HepG2 (cell line): ENCODE measurements around the gene TMEM80. TPM values are rescaled to one million over a fixed set of nuclear protein-coding genes. Genes with fewer than 3 reads are reported as not detected.
A peak's percentile ranks its signal among the peaks of the same experiment; 100 is the strongest.

Experiments
- ARID4A ChIP-seq: sonication (generic); formaldehyde crosslinking; IDR thresholded peaks from 2 replicates; pipeline ENCODE4 v1.5.0; 2020; ENCODE audit warnings: mild to moderate bottlenecking, missing genetic modification reagents, borderline replicate concordance
- ATF7-NPFF ChIP-seq: sonication (generic); formaldehyde crosslinking; IDR thresholded peaks from 2 replicates; pipeline ENCODE4 v1.8.1; 2023; ENCODE audit warnings: mild to moderate bottlenecking, low read depth, missing genetic modification reagents, moderate library complexity
- ATM ChIP-seq: fragments of 450-650 bp; IDR thresholded peaks from 2 replicates; pipeline ENCODE4 v1.7.1; 2017; ENCODE audit warnings: mild to moderate bottlenecking, borderline replicate concordance
- BCLAF1 ChIP-seq: fragments of 450-650 bp; IDR thresholded peaks from 2 replicates; pipeline ENCODE4 v1.6.1; 2017; ENCODE audit warnings: mild to moderate bottlenecking
- BRCA1 ChIP-seq: sonication (generic); formaldehyde crosslinking; IDR thresholded peaks from 2 replicates; pipeline ENCODE4 v1.4.0; 2020; ENCODE audit warnings: missing genetic modification reagents
- FOXJ3 ChIP-seq: sonication (generic); formaldehyde crosslinking; IDR thresholded peaks from 2 replicates; pipeline ENCODE4 v1.4.0; 2020; ENCODE audit warnings: missing genetic modification reagents, mild to moderate bottlenecking, borderline replicate concordance
- GTF3A ChIP-seq: sonication (generic); formaldehyde crosslinking; conservative IDR thresholded peaks from 2 replicates; pipeline ENCODE4 v1.4.0; 2020; ENCODE audit warnings: mild to moderate bottlenecking, missing genetic modification reagents
- MTERF4 ChIP-seq: sonication (generic); formaldehyde crosslinking; IDR thresholded peaks from 2 replicates; pipeline ENCODE4 v1.8.0; 2023; ENCODE audit warnings: mild to moderate bottlenecking, missing genetic modification reagents
- MXD4 ChIP-seq: IDR thresholded peaks from 2 replicates; pipeline ENCODE4 v1.6.1; 2016; ENCODE audit warnings: mild to moderate bottlenecking, missing biosample characterization, missing genetic modification reagents
- PHF5A ChIP-seq: IDR thresholded peaks from one replicate; pipeline ENCODE4 v1.6.1; 2018; ENCODE audit warnings: low read depth, missing genetic modification reagents; ENCODE audit not compliant: unreplicated experiment
- PRDM4 ChIP-seq: sonication (generic); formaldehyde crosslinking; IDR thresholded peaks from 2 replicates; pipeline ENCODE4 v1.9.0; 2021; ENCODE audit warnings: missing genetic modification reagents, borderline replicate concordance
- RXRA ChIP-seq: sonication (generic); formaldehyde crosslinking; IDR thresholded peaks from 2 replicates; pipeline ENCODE4 v1.5.1; 2020; ENCODE audit warnings: missing genetic modification reagents
- SYNCRIP ChIP-seq: fragments of 200-400 bp; formaldehyde crosslinking; IDR thresholded peaks from 2 replicates; pipeline ENCODE4 v1.6.1; 2018; ENCODE audit warnings: mild to moderate bottlenecking, low read depth, low read length; ENCODE audit not compliant: insufficient read depth
- ZGPAT ChIP-seq: IDR thresholded peaks from 2 replicates; pipeline ENCODE4 v1.6.1; 2016; ENCODE audit warnings: mild to moderate bottlenecking
- ZMYM3 ChIP-seq: sonication (generic); formaldehyde crosslinking; IDR thresholded peaks from 2 replicates; pipeline ENCODE4 v1.5.1; 2020; ENCODE audit warnings: mild to moderate bottlenecking, missing genetic modification reagents
- ZNF12 ChIP-seq: sonication (generic); formaldehyde crosslinking; IDR thresholded peaks from 2 replicates; pipeline ENCODE4 v1.5.0; 2020; ENCODE audit warnings: missing genetic modification reagents
- polyA plus RNA-seq, 8 experiments: library from polyadenylated mRNA; depleted of rRNA in 3 of 8; stranded (reverse) in 7 of 8; unstranded in 1 of 8; fragments of >200 nt; fragmentation: Illumina TruSeq in 4 of 8; extraction: Trizol in 4 of 8; gene quantifications; 2 replicates each; pipeline versions ENCODE4 v1.2.1 to v1.2.3, GENCODE V29; 2011 to 2016; ENCODE audit warnings: low read depth in 4 of 8, missing spikeins in 1 of 8, mixed read lengths in 1 of 8; ENCODE audit not compliant: insufficient read depth in 1 of 8
- total RNA-seq, 5 experiments: library from RNA; depleted of rRNA; stranded (reverse); fragments of >200 nt; fragmentation: Illumina TruSeq; extraction: Trizol; gene quantifications; 2 replicates each; pipeline ENCODE4 v1.2.3, GENCODE V29; 2016; ENCODE audit warnings: low read depth in 1 of 5

Gene TMEM80
- total and polyA plus RNA-seq, 2 of the 13 experiments (the other 11 are each of a cell fraction or from before 2014, with no cell fraction given) = 5.6 to 17.1 TPM

- no peak for TF ChIP-seq SYNCRIP
- TF ChIP-seq GTF3A (CRISPR knock-in tag) = peak; percentile 78; the same call in 1 of the 2 replicates
- no peak for TF ChIP-seq ZMYM3 (CRISPR knock-in tag)
- no peak for TF ChIP-seq ATM
- 0 out of 2 replicates have a peak, but pooled peaks have one; percentile 16 for TF ChIP-seq ZNF12 (CRISPR knock-in tag)
- peak; percentile 26 for TF ChIP-seq PHF5A (CRISPR knock-in tag)
- TF ChIP-seq ARID4A (CRISPR knock-in tag) = peak; percentile 84
- TF ChIP-seq FOXJ3 (CRISPR knock-in tag) = no peak
- TF ChIP-seq MXD4 (CRISPR knock-in tag) = no peak; the same call in 1 of the 2 replicates
- peak; percentile 44; the same call in 1 of the 2 replicates for TF ChIP-seq MTERF4 (CRISPR knock-in tag)
- no peak for TF ChIP-seq BCLAF1
- TF ChIP-seq ATF7-NPFF (CRISPR knock-in tag) = peak; percentile 80; the same call in 1 of the 2 replicates
- no peak for TF ChIP-seq RXRA (CRISPR knock-in tag)
- no peak for TF ChIP-seq PRDM4 (CRISPR knock-in tag)
- no peak for TF ChIP-seq BRCA1
- TF ChIP-seq ZGPAT (CRISPR knock-in tag) = peak; percentile 43; the same call in 1 of the 2 replicates
Observed at GRCh38 chr11:747158-748006, 51.8 kb downstream of the TMEM80 start, which contains the start of gene TALDO1 (continued).
